Measurements from ENCODE around the gene ANO3.

Gene ANO3

DNA sequence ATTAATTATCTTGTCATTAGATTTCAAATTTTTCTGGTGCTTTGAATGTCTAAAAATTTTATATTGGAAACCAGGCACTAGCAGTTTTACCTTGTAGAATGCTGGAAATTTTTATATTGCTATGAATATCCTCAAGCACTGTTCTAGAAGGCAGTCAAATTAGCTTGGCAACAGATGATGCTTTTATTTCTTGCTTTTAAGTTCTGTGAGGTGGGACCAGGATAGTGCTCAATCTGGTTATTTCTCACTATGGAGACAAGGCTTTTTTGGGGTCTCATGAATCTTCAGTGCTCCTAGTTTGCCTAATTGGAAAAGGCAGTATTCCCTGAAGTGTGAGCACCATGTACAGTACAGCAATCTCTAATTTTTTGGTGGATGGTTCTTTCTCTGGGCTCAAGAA lies 27.1 kb downstream of the ANO3 start:
- no peak for DNase-seq (ENCODE audit: low read depth in 2 of 2)

- DNase-seq (ENCODE audit: low read depth in 2 of 2) = no peak
Measured at GRCh38 chr11:26365284-26365683, 33.4 kb downstream of the ANO3 start.

DNA sequence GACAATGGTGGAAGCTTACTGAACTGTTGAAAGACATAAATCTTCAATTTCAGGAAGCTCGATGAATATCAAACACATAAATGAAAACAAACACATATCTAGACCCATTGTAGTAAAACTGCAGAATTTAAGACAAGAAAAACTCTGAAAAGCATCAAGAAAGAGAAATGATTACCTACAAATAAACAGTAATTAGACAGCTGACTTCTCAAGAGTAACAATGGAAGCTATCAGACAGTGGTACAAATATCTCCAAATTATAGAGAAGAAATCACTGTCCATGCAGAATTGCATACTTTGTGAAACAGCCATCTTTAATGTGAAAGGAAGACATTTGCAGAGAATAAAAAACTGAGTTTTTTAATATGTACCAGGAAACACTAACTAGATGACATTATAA lies 45.7 kb downstream of the ANO3 start:
- no peak for DNase-seq (ENCODE audit: low read depth in 2 of 2)

DNA sequence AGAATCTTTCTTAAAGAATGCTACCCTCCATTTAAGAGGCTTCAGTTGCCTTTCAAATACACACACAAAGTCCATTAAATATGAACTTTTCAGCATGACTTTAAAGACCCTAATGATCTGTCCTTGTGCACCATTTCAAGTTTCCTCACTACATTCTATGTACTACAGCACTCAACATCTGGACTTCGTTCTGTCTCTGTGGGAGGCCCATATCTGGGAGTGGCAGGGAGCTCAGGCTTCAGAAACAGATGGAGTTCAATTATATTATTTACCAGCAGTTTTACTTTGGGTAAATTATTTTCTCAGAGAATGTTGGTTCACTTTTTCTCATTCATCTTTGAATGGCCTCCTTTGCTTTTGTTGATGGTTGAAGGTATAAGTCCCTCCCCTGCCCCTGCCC lies 67.4 kb downstream of the ANO3 start:
- DNase-seq (ENCODE audit: low read depth in 2 of 2) = no peak

DNA sequence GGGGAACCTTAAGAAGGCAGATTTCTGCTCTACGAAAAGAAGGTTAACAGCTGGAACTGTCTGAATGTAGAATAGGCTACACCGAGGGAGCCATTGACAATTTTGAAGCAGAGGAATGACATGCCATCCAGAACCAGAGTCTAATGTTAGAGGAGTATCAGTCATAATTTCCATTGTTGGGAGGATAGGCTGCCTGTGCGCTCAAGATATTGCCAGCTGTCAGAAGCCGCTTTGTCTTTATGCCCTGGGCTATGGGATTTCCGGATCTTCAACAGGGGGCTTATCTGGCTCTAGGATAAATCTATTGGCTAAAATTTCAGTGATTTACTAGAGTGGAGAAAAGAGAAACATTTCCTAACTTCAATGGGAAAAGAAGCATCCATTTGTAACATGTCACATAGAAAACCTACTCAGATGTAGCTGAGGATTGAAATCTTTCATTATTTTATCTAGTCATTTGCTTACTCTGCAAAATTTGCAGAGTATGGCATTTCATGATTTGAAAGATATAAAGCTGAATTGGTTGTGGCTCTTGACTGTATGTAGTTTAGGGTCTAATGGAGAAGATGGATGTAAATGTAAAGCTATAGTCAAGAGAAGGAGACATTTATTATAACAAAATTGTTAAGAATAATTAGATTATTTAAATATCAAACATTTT lies 78.9 kb downstream of the ANO3 start:
- DNase-seq (ENCODE audit: low read depth in 2 of 2) = no peak

- no peak for DNase-seq (ENCODE audit: low read depth in 2 of 2)
Measured at GRCh38 chr11:26412955-26413354, 81.0 kb downstream of the ANO3 start.

DNA sequence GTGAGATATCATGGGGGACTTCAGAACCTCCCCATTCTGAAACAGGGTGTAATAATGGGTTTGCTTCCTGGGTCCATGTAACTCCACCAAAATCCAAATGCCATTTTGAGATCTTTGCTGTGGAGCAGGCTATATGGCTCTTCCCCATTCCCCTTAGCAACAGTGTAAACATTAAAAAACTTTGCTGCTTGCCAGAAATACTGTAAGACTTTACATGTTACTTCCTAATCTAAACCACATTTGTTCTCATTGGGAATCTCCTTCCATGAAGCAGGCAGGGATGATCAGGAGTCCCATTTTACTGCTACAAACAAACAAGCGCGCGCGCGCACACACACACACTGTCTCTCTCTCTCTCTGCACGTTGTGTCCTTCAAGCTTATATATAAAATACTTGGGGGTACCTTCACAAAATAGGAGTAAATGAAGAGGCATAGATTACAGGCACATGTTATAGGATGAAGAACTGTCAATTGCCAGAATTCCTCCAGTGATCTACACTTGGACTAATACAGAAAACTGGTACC lies 86.5 kb downstream of the ANO3 start:
- DNase-seq (ENCODE audit: low read depth in 2 of 2) = no peak

DNA sequence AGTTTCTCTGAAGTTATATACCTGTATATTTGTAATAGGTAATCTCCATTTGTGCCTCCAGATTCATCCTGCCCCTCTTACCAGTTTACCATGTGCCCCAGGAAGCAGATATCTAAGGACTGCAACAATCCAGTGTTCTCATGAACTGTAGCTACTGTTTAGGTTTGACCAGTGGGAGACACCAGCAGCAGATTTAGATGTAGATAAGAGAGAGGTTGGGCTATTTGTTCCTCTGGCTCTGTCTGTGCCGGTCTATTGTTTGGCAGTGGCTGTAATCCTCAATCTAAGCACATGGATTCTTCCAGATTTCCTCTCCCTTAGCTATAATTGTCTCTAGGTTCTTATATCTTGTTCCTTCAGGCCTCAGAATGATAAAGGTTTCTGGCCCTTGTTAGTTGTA lies 88.4 kb downstream of the ANO3 start:
- no peak for DNase-seq (ENCODE audit: low read depth in 2 of 2)

- DNase-seq (ENCODE audit: low read depth in 2 of 2) = no peak
Measured at GRCh38 chr11:26424255-26424654, 92.3 kb downstream of the ANO3 start.

DNA sequence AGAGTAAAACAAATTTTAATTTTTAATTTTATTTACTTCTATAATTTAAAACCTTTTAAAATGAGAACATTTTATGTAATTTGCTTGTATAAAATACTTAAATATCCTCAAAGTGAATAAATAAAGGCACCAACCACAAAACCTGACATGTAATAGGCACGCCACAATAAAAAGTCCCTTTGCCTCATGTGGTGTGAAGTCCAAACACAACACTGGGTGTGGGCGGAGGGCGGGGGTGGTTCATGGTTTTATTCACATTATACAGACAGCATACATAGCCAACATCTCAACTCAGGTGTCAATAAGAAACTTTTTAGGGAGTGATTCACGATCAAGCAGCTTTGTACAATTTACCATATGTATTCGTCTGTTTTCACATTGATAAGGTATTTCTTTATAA lies 107.9 kb downstream of the ANO3 start:
- DNase-seq (ENCODE audit: low read depth in 2 of 2) = no peak

DNA sequence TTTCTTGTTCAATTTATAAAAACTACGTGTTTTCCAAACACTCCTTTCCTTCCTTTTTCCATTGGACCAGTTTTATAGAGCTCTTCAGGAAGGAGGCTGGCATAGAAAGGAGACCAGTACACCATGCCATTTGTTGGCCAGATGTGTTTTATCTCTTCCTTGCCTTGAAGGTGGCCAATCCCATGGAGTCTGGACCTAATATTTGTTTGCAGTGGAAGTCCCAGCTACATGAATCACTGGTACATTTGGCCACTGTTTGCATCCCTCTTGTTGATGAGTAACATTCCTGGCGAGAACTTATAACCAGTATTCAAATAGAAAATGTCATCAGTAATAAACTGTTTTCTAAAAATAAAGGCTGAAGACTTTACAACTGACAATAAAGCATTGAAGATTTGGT lies 110.2 kb downstream of the ANO3 start:
- no peak for DNase-seq (ENCODE audit: low read depth in 2 of 2)

DNA sequence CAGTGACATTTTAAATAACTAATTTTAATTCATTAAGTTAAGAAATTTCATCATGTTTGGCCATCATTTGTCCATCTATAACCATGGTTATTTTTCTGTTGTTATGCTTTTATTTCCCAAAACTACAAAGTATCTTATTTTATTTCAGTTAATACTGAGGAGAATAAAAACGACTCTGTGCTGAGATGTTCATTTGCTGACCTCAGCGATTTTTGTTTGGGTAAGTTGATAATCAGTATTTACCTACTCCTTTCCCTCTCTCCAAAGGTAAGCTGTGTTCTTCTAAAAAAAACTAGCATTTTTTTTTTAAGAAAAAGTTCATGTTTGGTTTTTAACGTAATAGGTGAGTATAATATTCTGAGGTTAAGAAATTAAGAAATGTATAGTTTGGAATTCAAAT lies 111.7 kb downstream of the ANO3 start:
- no peak for DNase-seq (ENCODE audit: low read depth in 2 of 2)

DNA sequence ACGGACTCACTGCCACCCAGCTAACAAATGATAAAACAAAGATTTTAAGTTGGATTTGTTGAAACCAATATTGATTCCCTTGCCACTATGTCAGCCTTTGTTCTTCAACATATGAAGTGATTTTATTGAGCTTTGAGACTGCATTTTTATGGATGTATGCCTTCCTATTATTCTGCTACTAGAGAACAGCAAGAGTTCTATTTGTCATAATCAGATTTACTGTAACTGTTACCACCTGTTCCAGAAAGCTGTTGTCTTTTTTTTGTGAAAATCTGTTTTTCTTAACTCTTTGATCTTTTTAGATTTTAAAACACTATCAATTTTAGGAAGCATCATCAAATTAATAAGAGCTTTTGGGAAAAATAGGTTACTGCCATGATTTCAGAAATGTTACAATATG lies 125.7 kb downstream of the ANO3 start:
- no peak for DNase-seq (ENCODE audit: low read depth in 2 of 2)

- no peak for DNase-seq (ENCODE audit: low read depth in 2 of 2)
Measured at GRCh38 chr11:26465274-26465673, 133.3 kb downstream of the ANO3 start.

DNA sequence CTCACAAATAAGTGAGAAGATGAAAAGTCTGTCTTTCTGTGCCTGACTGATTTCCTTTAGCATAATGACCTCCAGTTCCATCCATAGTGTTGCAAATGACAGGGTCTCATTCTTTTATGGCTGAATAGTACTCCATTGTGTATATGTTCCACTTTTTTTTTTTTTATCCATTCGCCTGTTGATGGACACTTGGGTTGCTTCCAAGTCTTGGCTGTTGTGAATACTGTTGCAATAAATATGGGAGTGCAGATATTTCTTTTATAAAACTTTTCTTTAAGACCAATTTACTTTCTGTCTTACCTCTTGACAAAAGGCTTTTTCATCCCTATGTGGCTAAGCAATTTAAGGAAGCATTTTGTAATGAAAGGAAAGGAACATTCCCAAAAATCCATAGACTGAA lies 135.6 kb downstream of the ANO3 start:
- DNase-seq (ENCODE audit: low read depth in 2 of 2) = no peak

DNA sequence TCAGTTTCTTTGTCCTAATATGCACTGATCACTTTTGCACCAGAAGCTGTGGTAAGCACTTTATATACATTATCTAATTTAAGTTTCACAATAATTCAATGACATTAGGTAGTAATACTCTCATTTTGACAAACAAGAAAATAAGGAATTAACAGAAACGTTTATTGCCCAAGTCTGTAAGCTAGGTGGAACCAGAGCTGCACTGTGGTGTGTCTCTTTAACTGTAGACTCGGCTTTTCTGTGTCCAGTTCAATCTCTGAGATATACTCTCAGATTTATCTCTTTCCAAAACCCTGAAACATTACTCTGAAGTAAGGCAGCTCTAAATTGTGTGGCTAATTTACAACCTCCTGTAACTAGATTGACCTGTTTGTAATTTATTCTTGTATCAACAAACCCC lies 139.1 kb downstream of the ANO3 start:
- no peak for DNase-seq (ENCODE audit: low read depth in 2 of 2)

DNA sequence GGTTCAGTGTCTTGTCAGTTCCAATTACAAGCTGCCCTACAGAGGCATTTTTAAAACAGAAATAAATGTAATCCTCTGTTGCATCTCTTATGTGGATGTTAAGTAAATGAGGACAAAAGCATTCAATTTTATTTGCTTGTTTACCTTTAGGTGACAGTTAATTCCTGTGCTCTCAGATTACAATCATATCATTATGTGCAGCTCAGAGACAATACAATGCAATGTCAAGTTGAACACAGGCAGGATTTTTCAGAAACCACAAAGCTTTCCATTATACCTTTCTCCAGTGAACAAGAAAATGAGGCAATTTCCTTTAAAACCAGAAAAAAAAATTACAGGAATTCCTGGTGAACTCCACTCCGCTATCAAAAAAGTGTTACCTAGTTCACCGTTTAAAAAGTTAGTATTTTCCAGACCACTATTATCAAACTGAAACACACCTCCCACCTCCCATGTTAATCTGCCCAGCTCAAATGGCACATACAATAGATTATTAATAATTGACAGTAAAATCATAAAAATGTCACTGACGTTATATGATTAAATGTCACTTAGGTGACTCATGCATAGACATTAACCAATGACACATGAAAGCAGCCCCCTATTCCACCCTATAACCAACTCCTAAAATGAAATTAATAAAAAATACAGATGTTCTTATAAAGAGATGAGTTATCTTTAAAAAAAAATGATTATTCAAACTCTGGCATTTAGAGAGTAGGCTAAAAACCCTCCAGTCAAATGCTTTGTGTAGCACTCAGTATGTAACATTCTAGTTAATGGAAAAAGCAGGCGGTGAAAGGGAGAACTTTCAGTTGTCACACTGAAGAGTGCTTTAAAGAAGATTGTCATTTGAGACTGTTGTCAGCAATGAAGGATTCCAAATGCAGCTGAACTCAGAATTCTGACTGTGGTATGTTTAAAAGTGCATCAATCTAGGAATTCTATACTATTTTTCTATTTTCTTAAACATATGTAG lies 141.6 kb downstream of the ANO3 start:
- no peak for DNase-seq (ENCODE audit: low read depth in 2 of 2)

- DNase-seq (ENCODE audit: low read depth in 2 of 2) = no peak
Measured at GRCh38 chr11:26474401-26474800, 142.5 kb downstream of the ANO3 start.

DNA sequence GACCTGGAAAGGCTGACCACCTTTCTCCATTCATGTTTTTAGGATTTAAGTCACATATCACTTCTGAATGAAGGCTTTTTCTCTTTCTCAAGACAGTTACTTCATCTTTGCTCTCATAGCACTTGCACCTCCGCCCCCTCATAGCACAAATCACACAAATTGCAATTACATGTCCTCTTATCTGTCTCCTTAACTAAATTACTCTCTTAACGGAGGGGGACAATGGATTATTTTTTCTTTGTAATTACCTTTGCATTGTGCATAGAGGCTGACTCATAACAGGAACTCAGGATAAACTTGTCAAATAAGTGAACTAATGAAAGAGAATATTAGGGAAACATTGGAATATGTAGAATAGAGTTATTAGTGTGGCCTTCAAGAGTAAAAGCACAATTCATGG lies 145.5 kb downstream of the ANO3 start:
- DNase-seq (ENCODE audit: low read depth in 2 of 2) = no peak

DNA sequence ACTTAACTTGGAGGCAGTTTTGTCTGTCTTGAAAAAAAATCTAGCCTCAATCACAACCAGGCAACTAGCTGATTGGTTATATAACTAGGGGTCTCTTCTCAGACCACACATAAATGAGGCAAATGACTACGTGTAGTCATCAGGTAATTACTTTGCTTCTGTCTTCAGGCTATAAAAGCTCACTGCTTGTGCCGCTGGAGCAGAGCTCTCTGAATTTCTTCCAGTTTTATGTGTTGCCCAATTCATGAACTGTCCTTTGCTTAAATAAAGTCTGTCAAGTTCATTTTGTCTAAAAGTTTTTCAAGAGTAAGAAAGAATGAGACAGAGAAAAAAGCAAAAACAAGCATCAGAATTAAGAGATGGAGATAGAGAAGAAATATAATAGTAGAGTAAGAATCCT lies 146.8 kb downstream of the ANO3 start:
- no peak for DNase-seq (ENCODE audit: low read depth in 2 of 2)

GRCh38 chr11:26480041-26480440 lies 148.1 kb downstream of the ANO3 start:
- DNase-seq (ENCODE audit: low read depth in 2 of 2) = no peak

DNA sequence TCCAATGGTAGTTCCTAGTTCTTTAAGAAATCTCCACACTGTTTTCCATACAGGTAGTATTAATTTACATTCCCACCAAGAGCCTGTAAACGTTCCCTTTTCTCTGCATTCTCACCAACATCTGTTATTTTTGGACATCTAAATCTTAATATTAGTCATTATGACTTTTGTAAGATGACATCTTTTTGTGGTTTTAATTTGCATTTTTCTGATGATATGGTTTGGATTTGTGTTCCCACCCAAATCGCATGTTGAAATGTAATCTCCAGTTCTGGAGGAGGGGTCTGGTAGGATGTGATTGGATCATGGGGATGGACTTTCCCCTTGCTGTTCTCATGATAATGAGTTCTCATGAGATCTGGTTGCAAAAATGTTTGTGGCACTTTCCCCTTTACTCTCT lies 151.2 kb downstream of the ANO3 start:
- no peak for DNase-seq (ENCODE audit: low read depth in 2 of 2)

- DNase-seq (ENCODE audit: low read depth in 2 of 2) = no peak
Measured at GRCh38 chr11:26490546-26490945, 158.6 kb downstream of the ANO3 start.
